EL (cell line): Measurements from ENCODE around the gene PMM1.
"Not testable (repeated sequence)": the region's sequence is repeated elsewhere in the genome, so short reads cannot be mapped to it uniquely, and the experiment has no call there.

ENCODE experiments used
- DNase-seq: peaks from one replicate; pipeline ENCODE4 v3.0.0-alpha.2; 2016

The PMM1 gene

GRCh38 chr22:41562461-41562860 is 27.2 kb downstream of the PMM1 start:
- DNase-seq, result no peak

DNA sequence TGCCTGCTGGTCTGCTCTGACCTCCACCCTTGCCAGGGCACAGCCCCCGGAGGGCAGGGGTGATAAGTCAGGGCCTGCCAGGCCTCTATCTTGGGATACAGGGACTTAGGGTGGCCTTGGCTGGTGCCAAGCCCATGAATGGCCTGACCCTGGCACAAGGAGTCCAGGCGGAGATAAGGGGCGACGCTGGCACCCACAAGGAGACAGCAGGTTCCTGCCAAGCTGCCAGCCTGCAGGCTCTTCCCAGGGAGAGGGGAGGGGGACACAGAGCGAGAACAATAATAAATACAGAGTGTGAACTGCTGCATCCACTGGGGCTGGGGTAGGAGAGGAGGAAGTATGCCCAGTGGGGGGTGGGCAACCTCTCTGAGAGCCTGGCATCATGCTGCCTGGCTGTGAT is 27.9 kb downstream of the PMM1 start:
- no peak for DNase-seq

GRCh38 chr22:41561335-41561734 is 28.3 kb downstream of the PMM1 start:
- DNase-seq, result no peak

GRCh38 chr22:41560095-41560471 is 29.6 kb downstream of the PMM1 start:
- no peak for DNase-seq

DNA sequence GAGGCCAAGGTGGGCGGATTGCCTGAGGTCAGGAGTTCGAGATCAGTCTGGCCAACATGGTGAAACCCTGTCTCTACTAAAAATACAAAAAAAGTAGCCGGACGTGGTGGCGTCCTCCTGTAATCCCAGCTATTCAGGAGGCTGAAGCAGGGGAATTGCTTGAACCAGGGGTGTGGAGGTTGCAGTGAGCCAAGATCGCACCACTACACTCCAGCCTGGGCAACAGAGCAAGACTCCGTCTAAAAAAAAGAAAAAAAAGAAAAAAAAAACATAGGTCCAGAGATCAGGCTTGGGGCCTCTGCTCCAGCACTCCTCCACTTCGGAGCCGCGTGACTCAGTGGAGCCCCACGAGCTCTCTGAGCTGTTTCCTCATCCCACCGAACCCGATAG is 31.4 kb downstream of the PMM1 start:
- DNase-seq, result not testable (repeated sequence)

DNA sequence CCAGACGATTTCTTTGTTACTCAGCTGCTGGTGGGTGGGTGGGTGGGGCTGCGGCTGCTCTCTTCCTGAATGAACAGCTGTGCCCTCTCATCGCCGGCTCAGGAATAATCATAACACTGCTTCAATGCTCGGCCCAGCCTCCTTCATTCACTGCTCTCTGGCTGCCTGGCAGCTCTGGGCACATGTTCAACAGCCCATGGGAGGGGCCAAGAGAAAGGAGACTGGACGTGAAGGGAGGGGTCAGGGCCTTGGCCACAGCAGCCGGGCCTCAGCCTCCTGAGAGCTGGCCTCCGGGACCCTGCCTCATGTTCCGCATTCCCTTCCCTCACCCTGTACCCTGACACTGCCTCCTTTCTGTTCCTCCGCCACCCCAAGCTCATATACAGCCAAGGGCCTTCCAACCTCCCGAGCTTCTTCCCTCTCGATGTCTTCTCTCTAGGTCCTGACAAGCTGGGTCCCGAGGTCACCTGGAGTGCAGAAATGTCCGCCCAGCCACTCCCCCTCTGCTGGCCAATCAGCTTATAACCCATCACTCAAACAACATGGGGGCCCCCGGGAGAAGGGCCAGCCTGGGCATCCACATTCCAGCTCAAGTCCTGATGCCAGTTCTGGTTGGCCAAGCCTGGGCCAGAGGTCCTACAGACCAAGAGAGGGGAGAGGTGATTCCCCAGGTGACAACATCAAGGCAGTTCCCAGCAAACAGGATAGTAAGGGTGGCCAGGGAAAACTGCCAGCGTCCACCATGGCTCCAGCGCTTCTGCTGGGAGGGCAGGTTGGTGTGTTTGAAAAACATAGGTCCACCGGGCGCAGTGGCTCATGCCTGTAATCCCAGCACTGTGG is 32.0 kb downstream of the PMM1 start:
- DNase-seq, result peak; percentile 80

- DNase-seq, result no peak
Measured at GRCh38 chr22:41556561-41556960, 33.1 kb downstream of the PMM1 start.

GRCh38 chr22:41555325-41555982 is 34.2 kb downstream of the PMM1 start:
- DNase-seq, result no peak

- DNase-seq, result no peak
Measured at GRCh38 chr22:41551877-41552582, 37.6 kb downstream of the PMM1 start.

DNA sequence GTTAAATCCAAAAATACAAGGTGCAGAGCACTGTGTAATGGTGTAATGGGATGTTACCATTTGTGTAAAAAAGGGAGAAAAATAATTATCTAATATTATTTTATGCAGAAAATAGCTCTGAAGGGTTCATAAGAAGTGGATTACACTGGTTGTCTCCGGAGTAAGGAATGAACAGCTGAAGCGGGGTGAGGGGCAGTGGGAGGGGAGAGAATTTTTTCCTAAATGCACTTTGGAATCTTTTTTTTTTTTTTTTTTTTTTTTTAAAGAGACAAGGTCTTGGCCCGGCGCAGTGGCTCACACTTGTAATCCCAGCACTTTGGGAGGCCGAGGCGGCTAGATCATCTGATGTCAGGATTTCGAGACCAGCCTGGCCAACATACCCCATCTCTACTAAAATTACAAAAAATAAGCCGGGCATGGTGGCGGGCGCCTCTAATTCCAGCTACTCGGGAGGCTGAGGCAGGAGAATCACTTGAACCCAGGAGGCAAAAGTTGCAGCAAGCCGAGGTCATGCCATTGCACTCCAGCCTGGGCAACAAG is 38.6 kb downstream of the PMM1 start:
- DNase-seq, result no peak

- no peak for DNase-seq
Measured at GRCh38 chr22:41548830-41549211, 40.8 kb downstream of the PMM1 start.

DNA sequence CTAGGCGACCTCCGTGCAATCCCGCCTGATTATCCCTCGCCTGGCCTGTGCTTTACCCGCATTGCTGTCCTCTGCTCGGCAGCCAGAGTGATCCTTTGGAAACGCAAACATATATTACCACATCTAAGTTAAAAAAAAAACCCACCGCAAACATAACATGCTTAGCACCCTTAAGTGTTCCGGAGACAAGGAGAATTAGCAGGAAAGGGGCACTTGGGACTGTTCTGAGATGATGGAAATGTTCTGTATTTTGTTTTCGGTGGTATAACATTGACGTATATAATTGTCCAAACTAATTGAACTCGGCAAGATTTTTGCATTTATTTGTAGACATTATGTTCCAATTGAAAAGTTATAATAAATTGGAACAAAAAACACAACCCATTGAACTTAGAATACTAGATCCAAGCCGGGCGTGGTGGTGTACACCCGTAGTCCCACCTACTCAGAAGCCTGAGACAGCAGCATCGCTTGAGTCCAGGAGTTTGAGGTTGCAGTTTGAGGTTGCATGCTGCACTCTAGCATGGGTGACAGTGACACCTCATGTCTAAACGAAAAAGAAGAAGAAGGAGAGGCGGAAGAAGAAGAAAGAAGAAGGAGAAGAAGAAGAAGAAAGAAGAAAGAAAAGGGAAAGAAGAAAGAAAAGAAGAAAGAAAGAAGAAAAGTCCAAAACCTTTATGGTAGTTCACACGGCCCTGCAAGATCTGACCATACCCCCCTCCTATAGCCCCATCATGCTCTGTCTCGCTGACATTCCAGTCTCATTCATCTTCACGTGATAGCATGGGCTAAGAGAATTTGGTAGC is 44.8 kb downstream of the PMM1 start:
- DNase-seq, result no peak

- peak; percentile 99 for DNase-seq
Measured at GRCh38 chr22:41543854-41544670, 45.6 kb downstream of the PMM1 start, which contains the start of gene POLR3H. POLR3H (minus strand) TSS chr22:41544470; CDS start chr22:41544101, 369 bp downstream.

- DNase-seq, result no peak
Measured at GRCh38 chr22:41542224-41542623, 47.4 kb downstream of the PMM1 start.

DNA sequence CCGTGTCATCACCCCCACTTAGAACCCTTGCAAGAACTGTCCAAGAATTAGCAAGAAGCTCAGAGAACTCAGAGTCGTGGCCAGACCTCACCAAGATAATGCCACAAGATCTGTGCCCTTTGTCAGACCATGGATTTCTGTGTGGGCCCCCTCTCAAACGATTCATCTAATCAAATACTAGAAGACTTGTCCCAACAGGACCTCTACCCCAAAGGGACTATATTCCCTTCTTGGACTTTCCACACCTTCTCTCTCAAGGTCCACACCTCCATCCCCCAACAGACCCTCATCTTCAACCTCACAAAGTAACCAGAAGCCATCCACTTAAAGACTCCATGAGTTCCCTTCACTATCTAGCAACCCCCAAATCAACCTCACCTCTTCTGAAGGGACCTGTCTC is 48.2 kb downstream of the PMM1 start:
- DNase-seq, result no peak

DNA sequence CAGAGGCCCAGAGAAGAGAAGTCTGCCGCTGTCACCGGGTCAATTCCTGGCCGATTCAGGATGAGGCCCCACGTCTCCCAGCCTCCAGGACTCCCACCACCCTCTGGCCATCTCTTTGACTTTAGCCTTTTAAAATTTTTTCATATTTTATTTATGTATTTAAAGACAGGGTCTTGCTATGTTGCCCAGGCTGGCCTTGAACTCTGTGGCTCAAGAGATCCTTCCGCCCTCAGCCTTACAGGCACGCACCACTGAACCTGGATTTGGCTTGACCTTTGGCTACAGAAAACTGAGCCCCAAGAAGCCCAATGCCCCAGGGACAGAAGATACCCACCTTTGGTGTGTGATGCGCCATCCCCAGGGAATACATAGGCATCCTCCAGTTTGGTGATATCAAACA is 49.3 kb downstream of the PMM1 start:
- no peak for DNase-seq

GRCh38 chr22:41540006-41540315 is 49.7 kb downstream of the PMM1 start:
- no peak for DNase-seq

- peak; percentile 34 for DNase-seq
Measured at GRCh38 chr22:41539146-41540005, 50.3 kb downstream of the PMM1 start.

DNA sequence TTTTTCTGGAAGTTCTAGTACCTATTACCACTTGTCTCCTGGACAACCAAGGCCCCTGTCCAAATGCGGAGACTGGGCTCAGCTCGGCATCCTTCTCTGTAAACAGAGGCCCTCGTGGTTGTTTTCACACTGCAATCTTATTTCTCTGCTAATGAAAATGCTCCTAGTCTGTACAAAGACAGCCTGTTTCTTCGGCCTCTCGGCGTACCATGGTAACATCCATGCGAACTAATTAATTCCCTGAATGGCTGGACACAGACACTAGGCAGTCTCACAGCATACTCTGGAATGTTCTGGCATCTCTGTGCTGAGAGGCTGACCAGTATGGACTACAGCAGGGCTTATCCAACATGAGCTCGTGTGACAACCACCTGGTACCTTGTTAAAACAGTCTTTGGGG is 51.1 kb downstream of the PMM1 start:
- DNase-seq, result no peak

GRCh38 chr22:41537203-41537602 is 52.4 kb downstream of the PMM1 start:
- DNase-seq, result no peak

DNA sequence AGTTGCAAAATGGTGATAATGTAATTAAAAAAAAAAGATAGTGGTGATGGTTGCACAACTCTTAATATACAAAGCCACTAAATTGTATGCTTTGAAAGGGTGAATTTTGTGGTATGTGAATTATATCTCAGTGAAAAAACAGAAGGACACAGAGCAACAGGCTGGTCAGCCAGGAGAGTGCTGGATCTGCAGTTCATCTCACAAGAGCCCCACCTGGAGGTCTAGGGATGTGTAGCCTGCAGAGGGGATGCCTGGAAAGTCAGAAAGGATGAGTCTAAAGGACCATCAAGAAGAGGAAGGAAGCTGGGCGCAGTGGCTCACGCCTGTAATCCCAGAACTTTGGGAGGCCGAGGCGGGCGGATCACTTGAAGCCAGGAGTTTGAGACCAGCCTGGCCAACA is 54.4 kb downstream of the PMM1 start:
- no peak for DNase-seq
